PC-3 (cell line): ENCODE data around the gene RSRC1. TPM values are rescaled to one million over a fixed set of nuclear protein-coding genes. Genes with fewer than 3 reads are reported as not detected.
A peak's percentile ranks its signal among the peaks of the same experiment; 100 is the strongest.

Source experiments
- ATAC-seq: fragments of 200-7000 bp; cut with Tn5 transposase; 2 replicates; pipeline ENCODE4 v1.9.1; 2020; ENCODE audit warnings: mild to moderate bottlenecking, moderate library complexity
- BruUV-seq: library from RNA; stranded (reverse); fragments of 400-500 nt; replicated peaks from 2 replicates; lab custom pipeline; 2021; lab: Mats Ljungman, UMichigan
- CTCF ChIA-PET: fragments of 300-600 bp; sonication (Branson Sonifier 250); formaldehyde crosslinking; loops from one replicate; lab custom pipeline; 2022; ENCODE audit warnings: antibody characterized with exemption; lab: Charles Lee
- POLR2A ChIA-PET: fragments of 300-600 bp; sonication (Branson Sonifier 250); formaldehyde crosslinking; loops from one replicate; lab custom pipeline; 2022; ENCODE audit warnings: antibody characterized with exemption; ENCODE audit not compliant: unreplicated experiment; lab: Charles Lee
- DNase-seq: peaks from one replicate; pipeline ENCODE4 v3.0.0-alpha.2; 2015
- H2AFZ ChIP-seq: fragments of 300-600 bp; sonication (generic); 2 replicates; pipeline ENCODE4 v1.6.0; 2016; ENCODE audit warnings: antibody characterized with exemption, low read length
- H3F3A ChIP-seq: fragments of 300-600 bp; sonication (generic); one replicate; pipeline ENCODE4 v1.6.0; 2017; ENCODE audit warnings: antibody characterized with exemption, low read length, control low read depth, mild to moderate bottlenecking; ENCODE audit not compliant: unreplicated experiment
- H3K27ac ChIP-seq: fragments of 300-600 bp; sonication (generic); 2 replicates; pipeline ENCODE4 v1.5.1; 2016; ENCODE audit warnings: mild to moderate bottlenecking, low read length
- H3K27me3 ChIP-seq: fragments of 300-600 bp; sonication (generic); 2 replicates; pipeline ENCODE4 v1.6.1; 2016; ENCODE audit warnings: low read length, mixed read lengths
- H3K36me3 ChIP-seq: fragments of 300-600 bp; sonication (generic); 2 replicates; pipeline ENCODE4 v1.6.1; 2016; ENCODE audit warnings: low read depth, mixed run types, low read length, mixed read lengths
- H3K4me1 ChIP-seq: fragments of 300-600 bp; sonication (generic); 2 replicates; pipeline ENCODE4 v1.5.1; 2016; ENCODE audit warnings: low read length; ENCODE audit not compliant: insufficient read depth
- H3K4me2 ChIP-seq: fragments of 300-600 bp; sonication (generic); 2 replicates; pipeline ENCODE4 v1.6.0; 2016; ENCODE audit warnings: low read length
- H3K4me3 ChIP-seq: fragments of 300-600 bp; sonication (generic); 2 replicates; pipeline ENCODE4 v1.5.1; 2016; ENCODE audit warnings: mild to moderate bottlenecking, low read length, mixed read lengths
- H3K79me2 ChIP-seq: fragments of 300-600 bp; sonication (generic); 2 replicates; pipeline ENCODE4 v1.6.1; 2017; ENCODE audit warnings: low read length, mixed read lengths
- H3K9ac ChIP-seq: fragments of 300-600 bp; sonication (generic); 2 replicates; pipeline ENCODE4 v1.6.0; 2016; ENCODE audit warnings: mild to moderate bottlenecking, low read length
- H3K9me2 ChIP-seq: fragments of 300-600 bp; sonication (generic); replicated peaks from 2 replicates; pipeline ENCODE4 v1.6.1; 2016; ENCODE audit warnings: mixed run types, low read length, mixed read lengths
- H3K9me3 ChIP-seq: fragments of 300-600 bp; sonication (generic); 2 replicates; pipeline ENCODE4 v1.6.1; 2016; ENCODE audit warnings: low read length, mixed read lengths
- H4K20me1 ChIP-seq: fragments of 300-600 bp; sonication (generic); 2 replicates; pipeline ENCODE4 v1.6.1; 2016; ENCODE audit warnings: low read length, mixed read lengths
- CTCF ChIP-seq: fragments of 300-600 bp; sonication (generic); conservative IDR thresholded peaks from 2 replicates; pipeline ENCODE4 v1.5.1; 2017; ENCODE audit warnings: antibody characterized with exemption, low read depth, mild to moderate bottlenecking, low read length
- EZH2 ChIP-seq: fragments of 300-600 bp; sonication (generic); IDR thresholded peaks from one replicate; pipeline ENCODE4 v1.6.1; 2017; ENCODE audit warnings: antibody characterized with exemption, mild to moderate bottlenecking, low read length; ENCODE audit not compliant: unreplicated experiment
- EZH2phosphoT487 ChIP-seq: fragments of 300-600 bp; sonication (generic); IDR thresholded peaks from 2 replicates; pipeline ENCODE4 v1.6.1; 2018; ENCODE audit warnings: mild to moderate bottlenecking, antibody characterized with exemption, low read length, borderline replicate concordance
- intact Hi-C: fragments of 100-400 bp; cut with micrococcal nuclease; formaldehyde crosslinking; loops from 2 replicates; pipeline ENCODE4 v1.9.0; 2023
- total RNA-seq: library from RNA; depleted of rRNA; stranded (reverse); fragments of >200 nt; gene quantifications from 2 replicates; pipeline ENCODE4 v1.2.3, GENCODE V29; 2014

Gene RSRC1
- total RNA-seq, 1 experiment from 2014 or later, result 39.5 TPM

- no peak for ATAC-seq
Measured at GRCh38 chr3:158127250-158128219, 17.6 kb downstream of the RSRC1 start.

GRCh38 chr3:158128755-158129154 is 18.9 kb downstream of the RSRC1 start:
- ChIA-PET CTCF (no interaction called here), POLR2A (no interaction called here)
- Histone ChIP-seq H3K4me1 (no peaks in the 10 kb centered on the region), H3K27ac (no peak overlapping the region), H3K4me3 (no peak overlapping the region), H3K9me2 (no peaks in the 10 kb centered on the region), H3K4me2 (no peak overlapping the region), H3F3A (no peaks in the 10 kb centered on the region), H2AFZ (no peak overlapping the region), H3K27me3 (no peaks in the 10 kb centered on the region), H3K9me3 (no peaks in the 10 kb centered on the region), H4K20me1 (no peaks in the 10 kb centered on the region), H3K9ac (no peak overlapping the region), H3K79me2 (0 out of 2 replicates have a peak, but pooled peaks cover 9% of the 10 kb centered on the region), H3K36me3 (peaks cover 24% of the 10 kb centered on the region)
- no peak for ATAC-seq
- intact Hi-C loops, result no loop called here
- no peak for DNase-seq
- TF ChIP-seq EZH2phosphoT487, result no peak
- no peak for TF ChIP-seq CTCF
- no peak for TF ChIP-seq EZH2
- no TSS peak for BruUV-seq

More at GRCh38 chr3:158127250-158128219, 17.6 kb downstream of the RSRC1 start:
- TF ChIP-seq EZH2 (no peak), EZH2phosphoT487 (no peak), CTCF (no peak)
- no peak overlapping the region for H3K4me2 ChIP-seq
- H3K79me2 ChIP-seq, result 0 out of 2 replicates have a peak, but pooled peaks cover 9% of the 10 kb centered on the region
- no TSS peak for BruUV-seq
- H2AFZ ChIP-seq, result no peak overlapping the region
- ChIA-PET POLR2A (no interaction called here), CTCF (interaction anchor here (0.6 kb wide), 1 partner anchor 18 kb away, joined by 16 read pairs; the partner anchor contains the start of gene RSRC1)
- H3K9me2 ChIP-seq, result no peaks in the 10 kb centered on the region
- H3K27ac ChIP-seq, result no peak overlapping the region
- no peaks in the 10 kb centered on the region for H3K9me3 ChIP-seq
- H3K27me3 ChIP-seq, result no peaks in the 10 kb centered on the region
- H4K20me1 ChIP-seq, result no peaks in the 10 kb centered on the region
- no peaks in the 10 kb centered on the region for H3K4me1 ChIP-seq
- peaks cover 24% of the 10 kb centered on the region for H3K36me3 ChIP-seq
- no peaks in the 10 kb centered on the region for H3F3A ChIP-seq
- no peak overlapping the region for H3K9ac ChIP-seq
- peak; percentile 56 for DNase-seq
- H3K4me3 ChIP-seq, result no peak overlapping the region
- intact Hi-C loops, result no loop called here

GRCh38 chr3:158134363-158134762 is 24.5 kb downstream of the RSRC1 start:
- CTCF ChIA-PET, result no interaction called here
- no peaks in the 10 kb centered on the region for H3K4me1 ChIP-seq
- H3K36me3 ChIP-seq, result no peaks in the 10 kb centered on the region
- no peak for DNase-seq
- no peak overlapping the region for H3K4me3 ChIP-seq
- H3K27ac ChIP-seq, result no peak overlapping the region
- H3K9me2 ChIP-seq, result no peaks in the 10 kb centered on the region
- POLR2A ChIA-PET, result no interaction called here
- H3K9ac ChIP-seq, result no peak overlapping the region
- TF ChIP-seq EZH2phosphoT487, result no peak
- TF ChIP-seq EZH2, result no peak
- no peak for TF ChIP-seq CTCF
- no peaks in the 10 kb centered on the region for H3K9me3 ChIP-seq
- no peak overlapping the region for H2AFZ ChIP-seq
- no TSS peak for BruUV-seq
- H4K20me1 ChIP-seq, result no peaks in the 10 kb centered on the region
- 0 out of 2 replicates have a peak, but pooled peaks cover 5% of the 10 kb centered on the region for H3K79me2 ChIP-seq
- intact Hi-C loops, result no loop called here
- ATAC-seq, result no peak
- no peaks in the 10 kb centered on the region for H3F3A ChIP-seq
- no peak overlapping the region for H3K4me2 ChIP-seq
- no peaks in the 10 kb centered on the region for H3K27me3 ChIP-seq
